DOHH2 (cell line): ENCODE results near the gene SV2C.

Experiments
- CTCF ChIP-seq: fragments of 200-600 bp; sonication (generic); IDR thresholded peaks from one replicate; pipeline ENCODE4 v1.5.1; 2014; ENCODE audit warnings: antibody characterized with exemption, mild to moderate bottlenecking, low read depth, low read length; ENCODE audit not compliant: poor library complexity, severe bottlenecking
- EZH2phosphoT487 ChIP-seq: fragments of 200-600 bp; sonication (generic); IDR thresholded peaks from 2 replicates; pipeline ENCODE4 v1.6.1; 2017; ENCODE audit warnings: borderline replicate concordance, mild to moderate bottlenecking, antibody characterized with exemption, low read length, moderate library complexity, mixed read lengths

GRCh38 chr5:76376148-76376865 lies 293.1 kb downstream of the SV2C start:
- TF ChIP-seq CTCF (no peak), EZH2phosphoT487 (no peak)
